Mesenchymal stem cell (in vitro differentiated cells and primary cell): Measurements from ENCODE around the gene SLC16A6.
"Not testable (repeated sequence)": the region's sequence is repeated elsewhere in the genome, so short reads cannot be mapped to it uniquely, and the experiment has no call there.

Experiments used
- DNase-seq: peaks from one replicate; pipeline ENCODE4 v3.0.0-alpha.2; 2013
- H2AFZ ChIP-seq: one replicate; pipeline ENCODE4 v1.6.1; 2013; ENCODE audit warnings: low read depth, mild to moderate bottlenecking, control low read depth, inconsistent platforms, low read length, moderate library complexity
- H2AK5ac ChIP-seq: 2 replicates; pipeline ENCODE4 v1.6.1; 2013; ENCODE audit warnings: low read length, moderate library complexity, mild to moderate bottlenecking, inconsistent platforms; ENCODE audit not compliant: severe bottlenecking
- H2BK120ac ChIP-seq: one replicate; pipeline ENCODE4 v1.6.1; 2013; ENCODE audit warnings: low read depth, mild to moderate bottlenecking, inconsistent platforms, low read length, moderate library complexity
- H2BK12ac ChIP-seq, 2 experiments: one replicate each; pipeline ENCODE4 v1.6.1; 2013; ENCODE audit warnings: inconsistent platforms in 2 of 2, low read length in 2 of 2, mild to moderate bottlenecking in 2 of 2, moderate library complexity in 2 of 2, control low read depth in 1 of 2
- H2BK15ac ChIP-seq: one replicate; pipeline ENCODE4 v1.6.1; 2013; ENCODE audit warnings: mild to moderate bottlenecking, low read depth, inconsistent platforms; ENCODE audit not compliant: poor library complexity, severe bottlenecking
- H2BK5ac ChIP-seq: 2 replicates; pipeline ENCODE4 v1.6.1; 2013; ENCODE audit warnings: low read depth, mild to moderate bottlenecking, low read length, control low read depth, inconsistent platforms; ENCODE audit not compliant: poor library complexity, severe bottlenecking
- H3K14ac ChIP-seq, 2 experiments: one replicate each; pipeline ENCODE4 v1.6.1; 2013; ENCODE audit warnings: inconsistent platforms in 2 of 2, low read length in 2 of 2, control low read depth in 1 of 2, mild to moderate bottlenecking in 1 of 2, moderate library complexity in 1 of 2
- H3K18ac ChIP-seq, 2 experiments: one replicate each; pipeline ENCODE4 v1.6.1; 2013; ENCODE audit warnings: inconsistent platforms in 2 of 2, low read length in 2 of 2, control low read depth in 1 of 2, low read depth in 1 of 2, mild to moderate bottlenecking in 1 of 2
- H3K23ac ChIP-seq, 2 experiments: one replicate each; pipeline ENCODE4 v1.6.1; 2013; ENCODE audit warnings: inconsistent platforms in 2 of 2, low read length in 2 of 2, mild to moderate bottlenecking in 2 of 2, moderate library complexity in 2 of 2, control low read depth in 1 of 2
- H3K27ac ChIP-seq: 2 replicates; pipeline ENCODE4 v1.5.1; 2013; ENCODE audit warnings: mild to moderate bottlenecking, moderate library complexity, low read length, control low read depth, inconsistent platforms; ENCODE audit not compliant: poor library complexity, severe bottlenecking
- H3K27me3 ChIP-seq, 2 experiments: 2 replicates each; pipeline versions ENCODE4 v1.6.1 to v1.7.0; 2013; ENCODE audit warnings: low read length in 2 of 2, mild to moderate bottlenecking in 2 of 2, moderate library complexity in 2 of 2, control low read depth in 1 of 2, inconsistent platforms in 1 of 2; ENCODE audit not compliant: control insufficient read depth in 1 of 2, insufficient read depth in 1 of 2
- H3K36me3 ChIP-seq, 2 experiments: 2 replicates each; pipeline versions ENCODE4 v1.6.1 to v1.7.0; 2013; ENCODE audit warnings: low read length in 2 of 2, control low read depth in 1 of 2, inconsistent platforms in 1 of 2, low read depth in 1 of 2, mild to moderate bottlenecking in 1 of 2; ENCODE audit not compliant: insufficient read depth in 2 of 2, control insufficient read depth in 1 of 2
- H3K4ac ChIP-seq, 2 experiments: one replicate each; pipeline ENCODE4 v1.6.1; 2013; ENCODE audit warnings: inconsistent platforms in 2 of 2, low read length in 2 of 2, mild to moderate bottlenecking in 2 of 2, moderate library complexity in 2 of 2, control low read depth in 1 of 2, low read depth in 1 of 2
- H3K4me1 ChIP-seq: 2 replicates; pipeline ENCODE4 v1.6.1; 2013; ENCODE audit warnings: low read depth, low read length, control low read depth; ENCODE audit not compliant: control insufficient read depth, insufficient read depth
- H3K4me2 ChIP-seq: 2 replicates; pipeline ENCODE4 v1.6.1; 2013; ENCODE audit warnings: low read length, mild to moderate bottlenecking, inconsistent platforms; ENCODE audit not compliant: poor library complexity, severe bottlenecking
- H3K4me3 ChIP-seq, 2 experiments: 2 replicates each; pipeline versions ENCODE4 v1.5.1 to v1.7.0; 2013; ENCODE audit warnings: low read length in 2 of 2, mild to moderate bottlenecking in 2 of 2, control low read depth in 1 of 2, low read depth in 1 of 2; ENCODE audit not compliant: insufficient read depth in 1 of 2
- H3K79me1 ChIP-seq: replicated peaks from 2 replicates; pipeline ENCODE4 v1.6.1; 2013; ENCODE audit warnings: mild to moderate bottlenecking, control low read depth, low read length, inconsistent platforms; ENCODE audit not compliant: poor library complexity, severe bottlenecking
- H3K9ac ChIP-seq: 2 replicates; pipeline ENCODE4 v1.7.0; 2013; ENCODE audit warnings: mild to moderate bottlenecking, low read length, moderate library complexity
- H3K9me3 ChIP-seq: 2 replicates; pipeline ENCODE4 v1.7.0; 2013; ENCODE audit warnings: mild to moderate bottlenecking, low read length; ENCODE audit not compliant: control insufficient read depth
- H4K8ac ChIP-seq: one replicate; pipeline ENCODE4 v1.6.1; 2013; ENCODE audit warnings: inconsistent platforms, mild to moderate bottlenecking, low read length, moderate library complexity
- H4K91ac ChIP-seq: one replicate; pipeline ENCODE4 v1.6.1; 2013; ENCODE audit warnings: mild to moderate bottlenecking, low read length, inconsistent platforms
- WGBS: methylation state at CpG from one replicate; pipeline ENCODE4 v1.1.7; 2013; ENCODE audit warnings: mixed read lengths; 5-methylcytosine and 5-hydroxymethylcytosine counted together

SLC16A6 gene

DNA sequence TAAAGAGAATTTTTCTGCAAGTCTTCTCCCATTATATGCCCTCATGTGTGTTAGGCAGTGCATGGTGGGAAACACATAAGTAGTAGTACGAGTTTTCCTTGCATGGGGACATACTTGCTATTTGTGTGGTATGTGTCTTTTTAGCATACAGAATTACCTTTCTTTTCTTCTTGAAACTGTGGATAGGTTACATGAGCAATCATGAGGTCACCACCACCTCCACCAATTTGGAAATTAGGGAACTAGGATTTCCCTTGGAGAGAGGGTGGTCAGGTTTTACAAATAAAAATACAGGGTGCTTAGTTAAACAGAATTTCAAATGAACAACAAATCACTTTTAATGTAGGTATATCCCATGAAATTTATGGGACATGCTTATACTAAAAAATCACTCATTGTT, 59.4 kb downstream of the SLC16A6 start:
- H3K9me3 ChIP-seq = no peaks in the 10 kb centered on the region
- H3K4me2 ChIP-seq = no peak overlapping the region
- no peak overlapping the region for H3K27ac ChIP-seq
- no peak overlapping the region for H3K23ac ChIP-seq
- no peaks in the 10 kb centered on the region for H3K36me3 ChIP-seq
- H2AFZ ChIP-seq = no peak overlapping the region
- no peak overlapping the region for H3K4ac ChIP-seq
- peaks cover 8% of the 10 kb centered on the region for H3K4me1 ChIP-seq
- no peak overlapping the region for H2BK12ac ChIP-seq
- H3K79me1 ChIP-seq = peaks cover 2% of the 10 kb centered on the region
- no peak overlapping the region for H2BK15ac ChIP-seq
- H2BK5ac ChIP-seq = no peak overlapping the region
- no peaks in the 10 kb centered on the region for H3K27me3 ChIP-seq
- no peak overlapping the region for H2BK120ac ChIP-seq
- no peak overlapping the region for H2AK5ac ChIP-seq
- no peak overlapping the region for H3K4me3 ChIP-seq
- no peak overlapping the region for H4K91ac ChIP-seq
- WGBS = 100% methylated on average over 1 of the region's 1 CpG
- no peak for DNase-seq
- no peak overlapping the region for H4K8ac ChIP-seq
- no peak overlapping the region for H3K9ac ChIP-seq
- H3K18ac ChIP-seq = no peak overlapping the region
- no peak overlapping the region for H3K14ac ChIP-seq

DNA sequence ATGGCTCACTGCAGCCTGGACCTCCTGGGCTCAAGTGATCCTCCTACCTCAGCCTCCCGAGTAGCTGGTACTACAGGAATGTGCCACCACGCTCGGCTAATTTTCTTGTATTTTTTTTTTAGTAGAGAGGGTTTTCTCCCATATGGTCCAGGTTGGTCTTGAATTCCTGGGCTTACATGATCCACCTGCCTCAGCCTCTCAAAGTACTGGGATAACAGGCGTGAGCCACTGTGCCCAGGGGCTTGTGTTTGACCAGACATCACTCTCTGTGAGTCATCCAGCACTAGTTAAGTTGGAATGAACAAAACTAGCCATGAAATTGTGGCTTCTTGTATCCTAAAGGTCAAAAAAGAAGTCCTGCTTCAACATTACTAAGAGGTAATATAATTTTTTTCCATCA, 59.8 kb downstream of the SLC16A6 start:
- H3K9me3 ChIP-seq, H4K91ac ChIP-seq, H3K18ac ChIP-seq, H2AFZ ChIP-seq, H2BK5ac ChIP-seq, H4K8ac ChIP-seq, DNase-seq, H3K27ac ChIP-seq, H3K9ac ChIP-seq, H3K23ac ChIP-seq, H3K27me3 ChIP-seq, H3K4me1 ChIP-seq, H3K4ac ChIP-seq, H2BK15ac ChIP-seq, H2BK12ac ChIP-seq, H2BK120ac ChIP-seq, H3K4me2 ChIP-seq, H3K14ac ChIP-seq, H2AK5ac ChIP-seq, H3K4me3 ChIP-seq, H3K79me1 ChIP-seq, H3K36me3 ChIP-seq: not testable (repeated sequence)
- 100% methylated on average over 3 of the region's 4 CpGs for WGBS

DNA sequence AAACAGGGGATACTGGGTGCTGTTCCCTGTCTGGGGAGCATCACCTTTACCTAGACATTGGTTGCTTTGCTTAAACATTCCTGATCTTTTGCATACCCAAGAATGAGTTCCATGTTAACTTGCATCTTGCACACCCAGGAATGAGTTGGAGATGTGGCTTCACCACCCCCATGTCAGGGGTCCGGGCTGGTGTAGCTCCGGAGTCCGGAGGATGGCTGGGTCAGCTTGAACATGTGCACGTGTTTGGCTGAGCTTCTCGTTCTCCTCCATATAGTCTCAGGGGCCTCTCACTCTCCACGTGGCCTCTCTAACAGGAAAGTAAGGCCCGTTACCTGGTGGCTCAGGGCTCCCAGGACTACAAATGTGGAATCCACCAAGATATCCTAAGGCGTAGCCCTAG, 61.3 kb downstream of the SLC16A6 start:
- Histone ChIP-seq H3K4ac (no peak overlapping the region), H3K9ac (no peak overlapping the region), H3K27ac (no peak overlapping the region), H3K14ac (no peak overlapping the region), H2BK120ac (no peak overlapping the region), H3K4me2 (no peak overlapping the region), H4K8ac (no peak overlapping the region), H3K36me3 (no peaks in the 10 kb centered on the region), H3K79me1 (peaks cover 2% of the 10 kb centered on the region), H2BK5ac (no peak overlapping the region), H3K18ac (no peak overlapping the region), H3K9me3 (no peaks in the 10 kb centered on the region), H2BK15ac (no peak overlapping the region), H3K23ac (no peak overlapping the region), H2AK5ac (no peak overlapping the region), H3K4me1 (peaks cover 1% of the 10 kb centered on the region), H4K91ac (no peak overlapping the region), H2BK12ac (no peak overlapping the region), H3K4me3 (no peak overlapping the region), H2AFZ (no peak overlapping the region), H3K27me3 (no peaks in the 10 kb centered on the region)
- no peak for DNase-seq
- WGBS = 98% methylated on average over 8 of the region's 8 CpGs

DNA sequence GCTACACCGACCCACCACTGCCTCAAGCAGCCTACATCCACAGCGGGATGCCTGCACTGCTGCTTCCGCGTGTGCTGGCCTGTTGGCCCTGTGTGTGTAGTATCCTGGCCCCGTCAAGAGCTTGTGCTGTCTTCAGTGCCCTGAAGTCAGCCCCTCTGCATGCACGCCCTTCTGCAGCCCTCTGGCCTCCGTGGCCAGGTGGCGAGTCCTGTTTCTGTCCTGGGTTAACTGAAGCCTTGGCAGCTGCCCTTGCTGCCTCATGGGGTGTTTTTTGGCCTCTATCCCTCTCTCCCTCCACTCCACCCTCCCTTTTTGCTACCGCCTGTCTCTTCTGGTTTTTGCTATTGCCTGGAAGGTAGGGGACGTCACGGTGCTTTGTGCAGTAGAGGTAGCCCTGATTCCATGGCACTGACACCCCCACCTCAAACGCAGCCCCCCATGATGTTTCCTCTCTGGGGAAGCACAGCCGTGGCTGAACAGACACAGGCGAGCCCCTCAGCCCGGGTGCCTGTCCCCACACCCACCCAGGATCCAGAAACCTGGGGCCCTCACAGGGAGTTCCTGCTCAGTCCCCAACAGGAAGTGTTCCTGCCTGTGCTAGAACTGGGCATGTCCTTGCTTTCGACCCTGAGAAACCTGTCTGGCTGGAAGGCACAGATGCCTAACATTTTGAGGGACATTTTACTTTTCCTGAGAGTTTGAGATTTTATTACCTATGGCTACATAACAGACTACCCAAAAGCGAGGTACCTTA, 61.9 kb downstream of the SLC16A6 start:
- H2BK12ac ChIP-seq = no peak overlapping the region
- H3K18ac ChIP-seq = no peak overlapping the region
- H3K4me3 ChIP-seq = no peak overlapping the region
- 93% methylated on average over 17 of the region's 17 CpGs for WGBS
- no peak overlapping the region for H2BK5ac ChIP-seq
- peaks cover 1% of the 10 kb centered on the region for H3K4me1 ChIP-seq
- H2AFZ ChIP-seq = no peak overlapping the region
- H3K36me3 ChIP-seq = no peaks in the 10 kb centered on the region
- no peak overlapping the region for H3K23ac ChIP-seq
- peak overlapping the region in 1 of 2 experiments; percentile 73 for H3K14ac ChIP-seq
- H3K4ac ChIP-seq = no peak overlapping the region
- peaks cover 2% of the 10 kb centered on the region for H3K79me1 ChIP-seq
- no peak overlapping the region for H3K27ac ChIP-seq
- H3K4me2 ChIP-seq = no peak overlapping the region
- H2BK15ac ChIP-seq = no peak overlapping the region
- H2AK5ac ChIP-seq = no peak overlapping the region
- DNase-seq = no peak
- H3K9me3 ChIP-seq = no peaks in the 10 kb centered on the region
- H4K91ac ChIP-seq = no peak overlapping the region
- no peaks in the 10 kb centered on the region for H3K27me3 ChIP-seq
- H3K9ac ChIP-seq = no peak overlapping the region
- H2BK120ac ChIP-seq = no peak overlapping the region
- no peak overlapping the region for H4K8ac ChIP-seq
